Ovary (tissue), 3 donors: Measurements from ENCODE around the gene PDYN.

Experiments used
- CTCF ChIP-seq, 3 donors: fragments of 450-650 bp in 2 of 3; fragments of 200-600 bp in 1 of 3; IDR thresholded peaks; one replicate each; pipeline versions ENCODE4 v1.5.1 to v1.8.0; 2016 to 2022; ENCODE audit warnings: antibody characterized with exemption in 3 of 3, mild to moderate bottlenecking in 1 of 3
- POLR2A ChIP-seq: fragments of 450-650 bp; IDR thresholded peaks from one replicate; pipeline ENCODE4 v1.6.1; 2017; ENCODE audit warnings: antibody characterized with exemption, mild to moderate bottlenecking, moderate library complexity
- donor health status: DM: no; HTN: no; CAD: no.

DNA sequence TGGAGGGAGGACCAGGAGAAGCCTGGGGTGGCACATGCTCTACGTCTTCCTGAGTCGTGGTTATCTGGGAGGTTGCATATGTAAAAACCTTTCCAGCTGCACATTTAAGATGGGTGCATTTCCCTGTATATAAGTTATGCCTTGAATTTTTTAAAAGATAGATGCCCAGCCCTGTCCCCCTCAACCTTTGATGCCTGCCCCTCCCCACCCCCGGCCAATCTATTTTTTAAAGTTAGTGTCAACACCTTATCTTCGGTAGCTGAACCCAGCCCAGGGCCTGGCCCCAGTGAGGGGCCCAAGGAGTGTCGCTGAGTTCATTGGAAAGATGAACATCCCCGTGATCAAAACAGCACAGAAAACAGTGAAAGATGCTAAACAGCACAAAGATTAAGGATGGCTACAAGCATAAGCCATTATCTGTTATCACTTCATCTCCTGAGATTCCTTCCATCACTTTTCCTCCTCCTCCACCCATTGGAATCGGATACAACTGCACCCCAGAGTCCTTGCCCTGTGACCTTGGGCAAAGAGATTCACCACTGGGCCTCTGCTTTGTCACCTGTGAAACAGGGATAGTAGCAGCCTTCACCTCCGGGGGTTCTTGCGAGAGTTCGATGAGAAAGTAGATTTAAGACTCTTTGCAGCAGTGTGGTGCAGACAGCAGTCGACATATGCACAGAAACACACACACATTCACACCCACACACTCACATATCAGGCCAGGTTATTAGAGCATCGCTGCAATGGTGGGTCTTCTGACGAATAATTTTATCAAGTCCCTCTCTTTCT, 51.2 kb downstream of the PDYN start:
- TF ChIP-seq CTCF (IDR thresholded peaks at IDR 0.05) (no peak), POLR2A (no peak)
